ENCODE data around the gene SKAP1.
"Not testable (repeated sequence)": the region's sequence is repeated elsewhere in the genome, so short reads cannot be mapped to it uniquely, and the experiment has no call there.

SKAP1 gene

DNA sequence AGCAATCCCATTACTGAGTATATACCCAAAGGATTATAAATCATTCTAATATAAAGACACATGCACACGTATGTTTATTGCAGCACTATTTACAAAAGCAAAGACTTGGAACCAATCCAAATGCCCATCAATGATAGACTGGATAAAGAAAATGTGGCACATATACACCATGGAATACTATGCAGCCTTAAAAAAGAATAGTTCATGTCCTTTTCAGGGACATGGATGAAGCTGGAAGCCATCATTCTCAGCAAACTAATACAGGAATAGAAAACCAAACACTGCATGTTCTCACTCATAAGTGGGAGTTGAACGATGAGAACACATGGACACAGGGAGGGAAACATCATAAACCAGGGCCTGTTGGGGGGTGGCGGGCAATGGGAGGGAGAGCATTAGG, 19.3 kb upstream of the SKAP1 start:
- in situ Hi-C loops (cut with MboI; ENCODE audit: low sequenced_read_pairs), result not testable (repeated sequence)

DNA sequence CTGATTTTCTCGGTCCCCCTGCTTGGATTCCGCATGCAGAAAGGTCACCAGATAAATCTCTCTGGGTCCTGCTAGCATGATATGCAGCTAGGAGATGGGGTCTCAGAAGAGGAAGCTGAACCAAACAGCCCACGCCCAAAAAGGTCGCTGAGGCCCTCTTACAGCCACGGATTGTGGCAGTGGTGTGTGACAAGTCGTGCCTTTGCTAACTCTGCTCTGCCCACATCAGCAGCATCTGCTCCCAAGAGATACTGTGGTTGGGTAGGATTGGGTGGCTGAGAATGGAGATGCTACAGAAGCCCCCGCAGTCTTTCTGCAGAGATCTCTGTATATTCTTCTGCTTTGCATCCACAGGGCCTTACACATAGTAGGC, 15.2 kb upstream of the SKAP1 start:
- in situ Hi-C loops (cut with MboI; ENCODE audit: low sequenced_read_pairs), result no loop called here

- in situ Hi-C loops (cut with MboI; ENCODE audit: low sequenced_read_pairs), result no loop called here
Observed at GRCh38 chr17:48444516-48445247, 14.7 kb upstream of the SKAP1 start.

DNA sequence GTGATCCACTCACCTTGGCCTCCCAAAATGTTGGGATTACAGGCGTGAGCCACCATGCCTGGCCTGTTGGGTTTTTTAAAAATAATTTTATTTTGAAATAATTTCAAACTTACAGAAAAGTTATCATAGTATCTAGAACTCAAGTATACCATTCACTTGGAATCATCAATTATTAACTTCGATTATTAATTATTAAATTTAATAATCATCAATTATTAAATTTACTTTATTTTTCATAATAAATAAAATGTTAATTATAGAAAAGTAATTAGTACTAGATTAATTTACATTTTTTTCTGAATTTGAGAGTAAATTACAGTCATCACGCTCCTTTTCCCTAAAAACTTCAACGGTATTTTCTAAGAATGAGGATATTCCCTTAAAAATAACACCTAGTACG, 13.7 kb upstream of the SKAP1 start:
- in situ Hi-C loops (cut with MboI; ENCODE audit: low sequenced_read_pairs), result no loop called here

GRCh38 chr17:48442819-48443218, 12.8 kb upstream of the SKAP1 start:
- in situ Hi-C loops (cut with MboI; ENCODE audit: low sequenced_read_pairs), result no loop called here

DNA sequence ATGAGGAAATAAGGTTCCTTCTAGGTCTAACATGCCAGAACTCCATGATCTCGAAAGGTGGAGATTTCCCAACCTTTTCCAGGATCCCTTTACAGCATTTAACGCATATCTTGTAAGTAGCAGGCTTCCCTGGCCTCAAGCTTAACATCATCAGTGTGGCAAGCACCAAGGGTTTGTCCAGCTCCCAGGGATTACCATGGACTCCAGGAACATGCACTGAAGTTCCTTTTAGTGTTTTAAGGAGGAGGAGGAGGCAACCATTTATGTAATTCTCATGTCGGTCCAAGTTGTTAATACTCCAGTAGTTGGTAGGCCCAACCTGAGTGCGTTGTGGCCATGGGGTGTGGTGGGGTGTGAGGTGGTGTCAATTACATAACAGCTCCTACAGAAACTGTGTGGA, 11.8 kb upstream of the SKAP1 start:
- in situ Hi-C loops (cut with MboI; ENCODE audit: low sequenced_read_pairs), result no loop called here

GRCh38 chr17:48441231-48441711, 11.3 kb upstream of the SKAP1 start:
- in situ Hi-C loops (cut with MboI; ENCODE audit: low sequenced_read_pairs), result no loop called here

GRCh38 chr17:48440669-48441068, 10.7 kb upstream of the SKAP1 start:
- in situ Hi-C loops (cut with MboI; ENCODE audit: low sequenced_read_pairs), result no loop called here

- in situ Hi-C loops (cut with MboI; ENCODE audit: low sequenced_read_pairs), result no loop called here
Observed at GRCh38 chr17:48439875-48440505, 10.0 kb upstream of the SKAP1 start.

DNA sequence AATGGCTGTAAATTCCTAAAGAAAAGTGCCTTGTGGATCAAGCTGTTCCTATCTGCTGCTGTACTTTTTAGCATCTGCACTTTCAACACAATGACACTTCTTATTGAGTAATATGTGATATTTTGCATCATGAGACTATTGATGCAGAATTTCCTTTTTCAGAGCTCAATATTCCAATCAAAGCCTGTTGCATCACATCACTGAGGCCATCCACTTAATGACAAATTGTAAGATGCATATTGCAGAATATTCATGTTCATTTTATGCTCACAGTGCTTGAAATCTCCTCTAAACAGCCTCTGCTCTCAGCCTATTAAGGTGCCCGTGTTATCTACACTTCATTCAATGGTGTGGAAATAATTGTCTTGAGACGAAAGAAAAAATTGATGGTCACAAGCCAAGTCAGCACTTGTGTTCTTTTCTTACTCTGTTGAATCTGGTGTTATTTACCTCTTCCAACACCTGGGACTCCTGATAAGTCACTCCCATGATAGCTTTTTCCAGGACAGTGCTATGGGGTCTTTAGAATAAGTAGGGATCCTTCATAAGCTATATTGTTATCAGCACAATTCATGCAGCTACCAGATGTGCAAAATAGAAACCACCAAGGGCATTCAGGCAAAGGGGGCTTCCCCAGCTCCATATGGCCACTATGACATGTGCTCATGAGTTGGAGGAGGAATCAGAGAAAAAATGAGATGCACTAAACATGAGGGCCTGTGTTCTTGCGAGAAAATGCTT, 9.3 kb upstream of the SKAP1 start:
- in situ Hi-C loops (cut with MboI; ENCODE audit: low sequenced_read_pairs), result no loop called here

GRCh38 chr17:48438516-48439061, 8.6 kb upstream of the SKAP1 start:
- in situ Hi-C loops (cut with MboI; ENCODE audit: low sequenced_read_pairs), result no loop called here

DNA sequence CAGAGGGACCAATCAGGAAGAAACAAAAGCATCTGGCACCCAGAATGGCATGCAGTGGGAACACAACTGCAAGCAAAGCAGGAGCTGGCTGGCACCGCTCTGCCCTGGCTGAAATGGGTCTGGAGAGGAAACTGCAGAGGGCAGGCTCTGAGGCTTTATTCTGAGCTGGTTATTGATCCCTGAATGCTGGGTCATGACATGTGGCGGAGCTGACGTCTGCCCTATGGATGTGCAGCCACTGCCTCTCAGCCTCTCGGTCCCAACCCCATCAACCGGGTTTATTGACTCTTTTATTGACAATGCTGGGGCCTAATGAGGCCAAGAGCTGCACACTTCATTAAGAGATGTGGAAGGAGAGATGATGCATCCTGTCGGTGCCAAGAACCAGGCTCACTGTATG, 3.9 kb upstream of the SKAP1 start:
- in situ Hi-C loops (cut with MboI; ENCODE audit: low sequenced_read_pairs), result no loop called here

DNA sequence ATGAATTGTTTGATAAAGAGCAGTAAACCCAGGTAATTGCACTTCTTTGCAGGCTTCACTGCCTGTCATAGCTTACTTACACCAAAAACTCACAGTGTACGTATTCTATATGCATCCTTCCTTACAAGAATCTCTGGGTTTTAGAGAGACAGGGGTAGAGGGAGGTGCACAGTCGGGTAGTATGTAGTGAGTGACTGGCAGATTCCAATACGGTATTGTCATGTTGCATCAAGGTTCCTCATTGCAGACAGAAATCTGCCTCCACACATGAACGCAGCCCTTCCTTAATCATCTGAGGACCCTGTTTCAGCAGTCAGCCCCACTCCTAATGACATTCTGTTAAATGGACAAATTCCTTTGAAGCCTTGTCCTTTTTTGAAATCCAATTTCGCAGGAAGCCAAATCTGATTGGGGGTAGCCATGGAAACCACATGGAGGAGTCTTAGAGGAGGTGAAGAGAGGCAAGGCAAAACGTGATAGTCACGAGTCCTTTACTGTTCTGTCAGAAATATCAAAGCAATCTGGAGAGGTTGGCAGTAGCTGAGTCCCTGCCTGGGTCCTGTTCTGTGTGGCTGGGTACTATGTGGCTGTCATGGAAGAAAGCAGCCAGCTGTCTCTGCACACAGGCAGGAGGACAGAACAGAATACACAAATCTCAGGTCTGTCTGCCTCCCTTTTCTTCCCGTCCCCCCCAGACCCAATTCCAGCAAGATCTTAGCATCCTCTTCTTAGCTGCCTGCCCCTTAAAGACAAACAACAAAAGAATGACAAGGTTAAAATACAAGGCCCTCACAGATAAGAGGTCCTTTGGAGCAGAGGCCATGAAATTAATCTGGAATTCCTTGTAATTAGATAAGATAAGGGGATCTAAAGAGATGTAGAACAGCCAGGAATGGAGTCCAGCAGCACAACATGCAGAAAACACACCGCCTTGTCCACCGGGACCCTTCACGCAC, 3.1 kb upstream of the SKAP1 start:
- in situ Hi-C loops (cut with MboI; ENCODE audit: low sequenced_read_pairs), result no loop called here

DNA sequence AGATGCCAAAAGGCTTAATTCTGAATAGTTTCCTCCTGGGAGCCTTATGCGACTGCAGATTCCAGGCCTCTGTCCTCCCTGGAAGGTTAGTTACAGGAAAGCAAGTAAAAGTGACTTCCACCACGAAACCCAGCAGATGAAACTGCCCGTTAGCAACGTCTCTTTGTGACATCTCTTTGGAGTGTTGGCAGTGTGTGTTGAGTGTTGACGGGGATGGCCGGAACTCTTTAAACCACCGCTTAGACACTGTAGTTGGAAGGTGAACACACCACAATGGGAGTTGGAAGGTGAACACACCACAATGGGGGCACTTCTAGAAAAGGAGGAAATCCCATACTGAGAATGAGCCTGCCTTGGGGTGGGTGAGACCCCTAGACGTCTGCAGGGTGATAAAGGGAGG, 858 bp downstream of the SKAP1 start:
- in situ Hi-C loops (cut with MboI; ENCODE audit: low sequenced_read_pairs), result no loop called here

DNA sequence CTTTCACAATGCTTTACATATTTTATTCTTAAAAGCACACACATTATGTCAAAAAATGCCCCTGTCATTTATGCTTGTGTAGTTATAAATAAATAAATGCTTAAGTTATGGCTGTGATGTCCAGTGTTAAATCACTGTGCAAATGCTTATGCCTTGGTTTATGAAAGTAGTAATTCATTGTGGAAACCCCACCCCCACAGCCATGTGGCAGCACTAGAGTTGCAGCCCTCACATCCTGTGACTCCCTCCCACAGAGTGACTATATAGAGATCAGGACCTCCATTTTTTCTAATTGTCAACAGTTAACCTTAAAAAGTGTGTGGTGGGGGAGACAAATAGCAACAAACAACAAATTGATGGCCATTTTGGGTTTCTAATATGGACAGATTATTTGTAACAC, 2.4 kb downstream of the SKAP1 start:
- in situ Hi-C loops (cut with MboI; ENCODE audit: low sequenced_read_pairs), result no loop called here

DNA sequence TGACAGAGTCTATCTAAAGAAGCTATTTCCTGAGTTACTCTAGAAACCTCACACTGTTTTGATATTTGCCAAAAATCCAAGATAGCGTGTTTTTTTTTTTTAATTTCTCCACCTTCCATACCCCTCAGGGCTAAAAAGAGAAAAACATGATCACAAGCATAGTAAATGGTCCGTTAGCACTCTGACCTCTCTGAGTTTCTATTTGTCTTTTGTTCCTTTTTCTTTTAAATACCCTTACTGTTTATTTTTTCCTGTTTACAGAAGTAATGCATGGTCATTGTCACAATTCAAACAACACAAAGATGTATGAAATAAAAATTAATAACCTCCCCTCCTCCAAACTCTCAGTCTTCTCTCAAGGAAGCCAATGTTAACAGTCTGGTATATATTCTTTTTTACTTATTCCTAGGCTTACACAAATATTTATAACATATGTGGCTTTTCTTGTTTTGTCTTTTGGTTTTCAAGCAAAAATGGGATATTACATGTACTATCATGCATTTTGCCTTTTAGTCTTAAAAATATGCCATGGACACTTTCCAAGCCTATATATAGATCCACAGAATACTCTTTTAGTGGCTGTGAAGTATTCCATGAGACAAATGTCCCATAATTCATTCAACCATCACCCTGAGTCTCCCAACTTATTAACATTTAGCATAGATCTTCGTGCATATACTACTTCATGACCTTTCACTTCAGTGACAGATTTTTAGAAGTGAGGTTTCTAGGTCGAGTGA, 3.1 kb downstream of the SKAP1 start:
- in situ Hi-C loops (cut with MboI; ENCODE audit: low sequenced_read_pairs), result no loop called here

DNA sequence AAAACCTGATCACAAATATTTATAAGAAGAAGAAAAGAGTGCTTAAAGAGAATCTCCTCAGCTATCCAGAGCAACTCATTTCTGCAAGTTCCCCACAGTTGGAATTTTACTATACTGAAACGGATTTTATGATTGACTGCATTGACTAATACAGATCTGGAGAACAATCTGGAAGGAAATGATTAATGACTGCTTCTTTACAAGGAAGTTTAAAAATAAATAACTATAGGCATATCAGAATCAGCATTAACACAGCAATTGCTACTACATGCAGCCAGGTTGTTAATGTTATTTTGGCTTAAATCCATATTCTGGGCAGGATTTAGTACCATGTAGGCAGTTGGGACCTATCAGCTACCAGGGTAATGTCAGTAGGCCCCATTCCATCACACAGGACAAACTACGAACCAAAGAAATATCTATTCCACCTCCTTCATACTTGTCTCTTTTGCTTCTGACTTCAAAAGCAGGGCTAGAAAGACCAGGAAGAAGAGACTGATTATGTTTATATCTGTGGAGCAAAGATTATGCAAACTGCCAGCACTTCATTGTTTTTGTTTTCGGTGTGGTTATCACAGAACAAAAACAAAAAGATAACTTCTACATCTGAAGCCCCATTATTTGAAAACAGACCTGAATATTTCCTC, 3.9 kb downstream of the SKAP1 start:
- in situ Hi-C loops (cut with MboI; ENCODE audit: low sequenced_read_pairs), result no loop called here

DNA sequence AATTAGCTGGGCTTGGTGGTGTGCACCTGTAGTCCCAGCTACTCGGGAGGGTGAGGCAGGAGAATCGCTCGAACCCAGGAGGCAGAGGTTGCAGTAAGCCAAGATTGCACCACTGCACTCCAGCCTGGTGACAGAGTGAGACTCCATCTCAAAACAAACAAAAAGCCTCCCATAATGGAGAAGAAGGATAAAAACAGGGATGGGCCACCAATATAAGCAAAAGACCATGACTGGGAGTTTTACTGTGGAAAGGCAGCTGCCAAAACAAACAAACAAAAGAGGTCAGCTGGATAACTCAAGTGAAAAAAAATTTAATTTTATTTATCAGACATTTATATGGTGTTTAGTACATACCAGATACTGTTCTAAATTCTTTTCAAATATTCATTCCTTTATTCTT, 8.0 kb downstream of the SKAP1 start:
- in situ Hi-C loops (cut with MboI; ENCODE audit: low sequenced_read_pairs), result not testable (repeated sequence)

DNA sequence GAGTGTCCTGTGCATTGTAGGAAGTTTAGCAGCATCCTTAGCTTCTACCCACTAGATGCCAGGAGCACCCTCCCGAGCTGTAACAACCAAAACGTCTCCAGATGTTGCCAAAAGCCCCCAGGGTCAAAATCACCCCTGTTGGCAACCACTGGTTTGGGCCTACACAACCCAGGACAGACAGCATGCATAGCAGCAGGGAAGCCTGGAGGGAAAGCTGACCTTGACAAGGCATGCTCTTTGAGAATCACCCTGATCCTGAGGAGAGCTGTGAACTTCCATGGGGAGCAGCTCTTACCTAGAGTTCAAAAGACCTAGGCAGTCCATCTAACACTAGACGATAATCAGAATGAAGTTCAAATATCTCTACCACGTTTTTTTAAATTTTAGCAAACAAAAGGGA, 9.2 kb downstream of the SKAP1 start:
- in situ Hi-C loops (cut with MboI; ENCODE audit: low sequenced_read_pairs), result no loop called here
